GM19397 (cell line): ENCODE measurements around the gene SMAD4.
"Not testable (repeated sequence)": the region's sequence is repeated elsewhere in the genome, so short reads cannot be mapped to it uniquely, and the experiment has no call there.

Source experiments
- ATAC-seq: cut with Tn5 transposase; IDR thresholded peaks from one replicate; pipeline ENCODE4 v1.9.1; 2021; ENCODE audit warnings: mild to moderate bottlenecking, moderate library complexity; ENCODE audit not compliant: unreplicated experiment

The SMAD4 gene

DNA sequence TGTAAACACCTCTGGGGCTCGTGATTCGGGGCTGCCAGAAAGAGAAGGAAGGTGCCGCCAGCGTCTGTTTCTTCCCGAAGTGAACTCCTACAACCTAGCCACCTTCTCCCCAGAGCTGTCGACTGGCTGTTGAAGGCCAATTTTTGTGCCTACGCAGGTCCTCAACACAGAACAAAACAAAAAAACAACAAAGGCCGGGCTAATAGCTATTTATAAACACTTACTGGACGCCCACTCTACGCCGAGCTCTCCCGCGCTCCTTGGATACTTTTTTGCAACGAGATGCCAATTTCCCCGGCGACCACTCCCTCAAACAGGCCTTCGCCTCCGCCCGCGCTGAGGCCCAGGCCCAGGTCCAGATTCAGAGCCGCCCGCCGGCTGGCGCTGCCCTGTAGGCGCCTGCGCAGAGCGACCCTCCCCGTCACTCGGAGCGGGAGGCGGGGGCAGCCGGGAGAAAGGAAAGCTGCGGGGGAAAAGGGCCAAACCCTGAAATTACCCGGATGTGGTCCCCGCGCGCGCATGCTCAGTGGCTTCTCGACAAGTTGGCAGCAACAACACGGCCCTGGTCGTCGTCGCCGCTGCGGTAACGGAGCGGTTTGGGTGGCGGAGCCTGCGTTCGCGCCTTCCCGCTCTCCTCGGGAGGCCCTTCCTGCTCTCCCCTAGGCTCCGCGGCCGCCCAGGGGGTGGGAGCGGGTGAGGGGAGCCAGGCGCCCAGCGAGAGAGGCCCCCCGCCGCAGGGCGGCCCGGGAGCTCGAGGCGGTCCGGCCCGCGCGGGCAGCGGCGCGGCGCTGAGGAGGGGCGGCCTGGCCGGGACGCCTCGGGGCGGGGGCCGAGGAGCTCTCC, at the start of gene SMAD4:
SMAD4 (plus strand) TSS at position 520 of the 843 bp plus-strand sequence. CDS start 16,834 bp downstream, outside the sequence.
- peak; percentile 85 for ATAC-seq

DNA sequence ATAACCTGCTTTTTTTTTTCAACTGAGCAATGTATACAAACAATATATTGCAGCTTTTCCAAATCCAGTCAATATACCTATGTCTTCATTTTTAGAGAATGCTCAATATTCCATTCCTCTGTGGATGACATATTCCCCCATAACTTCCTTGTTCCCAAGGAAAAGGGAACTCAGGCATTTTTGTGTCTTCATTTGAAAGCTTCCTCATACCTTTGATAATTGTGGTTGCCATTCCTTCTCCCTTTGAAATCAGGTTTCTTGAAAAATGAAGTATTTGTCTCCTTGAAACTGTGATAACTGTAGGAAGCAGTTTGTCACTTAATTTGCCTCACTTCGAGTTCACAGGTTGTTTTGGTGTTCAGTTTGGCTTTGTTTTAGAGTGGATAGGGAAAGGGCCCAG, 48.6 kb upstream of the SMAD4 start:
- ATAC-seq: no peak

DNA sequence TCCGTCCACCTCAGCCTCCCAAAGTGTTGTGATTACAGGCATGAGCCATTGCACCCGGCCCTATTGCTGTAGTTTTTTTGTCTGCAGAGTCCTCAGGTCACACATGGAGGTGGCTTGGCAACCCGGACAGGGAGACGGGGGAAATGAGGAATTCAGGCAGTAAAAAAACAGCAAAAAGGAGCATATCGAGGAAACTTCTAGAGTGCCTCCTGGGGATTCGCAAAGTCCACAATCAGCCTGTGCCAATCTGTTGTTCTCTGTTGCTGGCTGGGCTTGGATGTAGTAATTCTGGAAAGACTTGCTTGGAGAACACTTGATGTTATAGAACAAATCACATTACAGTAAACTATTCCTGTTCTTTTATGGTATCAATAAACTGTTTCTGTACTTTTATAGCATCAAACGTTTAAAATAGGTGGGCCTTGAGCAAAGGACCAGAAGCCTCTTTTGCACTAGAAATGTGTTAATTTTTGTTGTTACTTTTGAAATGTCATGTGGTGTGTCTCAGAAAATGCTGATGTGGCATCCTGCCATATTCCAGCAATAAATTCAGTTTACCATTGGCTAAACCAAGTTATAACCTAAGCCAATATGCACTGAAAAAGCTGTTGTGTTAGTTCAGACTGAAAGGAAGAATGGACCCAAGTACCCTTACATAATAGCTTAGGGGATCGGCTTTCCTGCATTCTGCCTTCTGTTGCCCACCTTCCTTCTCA, 47.8 kb upstream of the SMAD4 start:
- ATAC-seq: no peak

GRCh38 chr18:50982802-50983179, 47.2 kb upstream of the SMAD4 start:
- no peak for ATAC-seq

DNA sequence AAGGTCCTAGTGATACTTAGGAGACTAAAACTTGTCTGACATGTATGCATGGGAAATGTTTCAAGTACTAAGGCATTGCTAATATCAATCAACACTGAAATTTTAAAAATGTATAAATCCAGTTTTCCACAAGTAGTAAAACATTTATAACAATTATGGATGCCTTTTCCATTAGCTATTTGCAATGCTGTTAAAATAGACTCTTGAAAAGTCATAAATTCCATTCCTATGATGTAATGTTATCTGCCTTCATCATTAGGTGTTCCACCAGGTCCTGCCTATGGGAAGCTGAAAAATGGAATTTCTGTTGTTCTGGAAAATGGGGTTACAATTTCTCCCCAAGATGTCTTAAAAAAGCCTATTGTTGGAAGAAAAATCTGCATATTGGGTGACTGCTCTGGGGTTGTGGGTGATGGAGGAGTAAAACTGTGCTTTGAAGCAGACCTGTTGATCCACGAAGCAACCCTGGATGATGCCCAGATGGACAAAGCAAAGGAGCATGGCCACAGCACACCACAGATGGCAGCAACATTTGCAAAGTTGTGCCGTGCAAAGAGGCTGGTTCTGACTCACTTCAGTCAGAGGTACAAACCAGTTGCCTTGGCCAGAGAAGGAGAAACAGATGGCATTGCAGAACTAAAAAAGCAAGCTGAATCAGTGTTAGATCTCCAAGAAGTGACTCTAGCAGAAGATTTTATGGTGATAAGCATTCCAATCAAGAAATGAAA, 43.5 kb upstream of the SMAD4 start:
- ATAC-seq: no peak

GRCh38 chr18:50987261-50987660, 42.8 kb upstream of the SMAD4 start:
- no peak for ATAC-seq

DNA sequence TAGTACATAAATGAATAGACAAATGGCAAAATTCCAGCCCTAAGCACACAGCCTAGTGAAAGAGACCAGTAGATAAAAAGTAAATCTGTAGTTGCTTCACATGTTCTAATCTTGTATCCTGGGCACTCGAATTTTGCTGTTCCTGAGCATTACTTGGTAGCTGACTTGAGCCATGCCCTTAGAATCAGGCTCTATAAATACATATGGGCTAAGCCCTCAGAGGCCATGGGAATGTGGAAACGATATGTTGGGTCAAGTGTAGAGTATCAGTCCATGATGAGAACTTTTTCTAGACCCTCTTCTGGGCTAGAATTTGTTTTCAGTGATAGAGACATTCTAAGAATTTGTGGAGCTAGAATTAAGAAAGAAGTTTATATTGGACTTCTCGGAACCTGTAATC, 40.3 kb upstream of the SMAD4 start:
- no peak for ATAC-seq

DNA sequence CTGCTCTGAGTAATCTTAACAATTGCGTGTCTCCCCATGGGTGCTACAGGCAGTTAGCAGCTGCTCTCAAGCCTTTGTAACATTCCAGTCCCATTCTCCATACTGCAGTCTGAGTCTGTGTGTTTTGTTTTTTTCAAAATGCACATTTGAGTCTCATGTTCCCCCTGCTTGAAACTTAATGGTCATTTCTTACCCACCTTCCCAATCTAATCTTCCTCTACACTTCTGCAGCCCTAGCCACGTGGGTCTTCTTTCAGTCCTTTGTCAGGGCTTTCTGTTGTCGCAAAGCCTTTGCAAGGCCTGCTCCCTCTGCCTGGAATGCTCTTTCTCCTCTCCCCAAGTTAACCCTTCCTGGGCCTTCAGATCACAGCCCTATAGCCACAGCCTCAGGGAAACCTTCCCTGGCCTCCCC, 37.7 kb upstream of the SMAD4 start:
- no peak for ATAC-seq

DNA sequence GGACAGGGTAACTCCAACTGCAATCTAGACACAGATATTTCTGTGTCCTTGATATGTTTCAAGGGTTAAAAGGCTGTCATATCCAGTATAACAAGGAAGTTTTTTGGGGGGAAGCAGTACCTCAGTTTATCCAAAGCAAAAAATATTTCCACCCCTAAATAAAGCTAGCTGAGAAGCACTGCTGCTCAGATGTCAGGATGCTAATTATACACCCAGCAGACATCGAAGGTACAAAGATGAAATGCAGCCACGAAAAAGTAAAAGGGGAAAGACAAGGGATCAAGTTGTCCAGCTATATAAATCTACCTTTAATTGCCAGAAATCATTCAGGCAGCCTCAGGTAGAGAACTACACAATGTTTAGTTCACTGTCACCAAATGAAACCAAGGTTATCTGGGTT, 36.0 kb upstream of the SMAD4 start:
- no peak for ATAC-seq

- ATAC-seq: not testable (repeated sequence)
These were observed 26.8 kb upstream of the SMAD4 start for GRCh38 chr18:51003174-51003573.

DNA sequence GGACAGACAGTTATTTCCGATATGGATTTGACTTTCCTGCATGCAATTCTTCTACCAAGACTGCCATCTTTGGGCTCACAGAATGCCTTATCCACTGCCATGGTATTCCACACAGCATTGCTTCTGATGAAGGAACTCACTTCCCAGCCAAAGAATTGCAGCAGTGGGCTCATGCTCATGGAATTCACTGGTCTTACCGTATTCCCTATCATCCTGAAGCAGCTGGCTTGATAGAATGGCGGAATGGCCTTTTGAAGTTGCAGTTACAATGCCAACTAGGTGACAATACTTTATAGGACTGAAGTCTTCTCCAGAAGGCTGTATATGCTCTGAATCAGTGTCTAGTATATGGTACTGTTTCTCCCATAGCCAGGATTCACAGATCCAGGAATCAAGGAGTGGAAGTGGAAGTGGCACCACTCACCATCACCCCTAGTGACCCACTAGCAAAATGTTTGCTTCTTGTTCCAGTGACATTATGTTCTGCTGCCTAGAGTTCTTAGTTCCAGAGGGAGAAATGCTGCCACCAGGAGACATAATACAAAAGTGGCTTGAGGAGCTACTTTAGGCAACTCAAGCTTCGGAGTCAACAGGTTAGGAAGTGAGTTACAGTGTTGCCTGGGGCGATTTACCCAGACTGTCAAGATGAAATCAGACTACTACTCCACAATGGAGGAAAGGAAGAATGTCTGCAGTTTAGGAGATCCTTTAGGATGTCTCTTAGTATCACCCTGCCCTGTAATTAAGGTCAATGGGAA, 23.8 kb upstream of the SMAD4 start:
- ATAC-seq: no peak

DNA sequence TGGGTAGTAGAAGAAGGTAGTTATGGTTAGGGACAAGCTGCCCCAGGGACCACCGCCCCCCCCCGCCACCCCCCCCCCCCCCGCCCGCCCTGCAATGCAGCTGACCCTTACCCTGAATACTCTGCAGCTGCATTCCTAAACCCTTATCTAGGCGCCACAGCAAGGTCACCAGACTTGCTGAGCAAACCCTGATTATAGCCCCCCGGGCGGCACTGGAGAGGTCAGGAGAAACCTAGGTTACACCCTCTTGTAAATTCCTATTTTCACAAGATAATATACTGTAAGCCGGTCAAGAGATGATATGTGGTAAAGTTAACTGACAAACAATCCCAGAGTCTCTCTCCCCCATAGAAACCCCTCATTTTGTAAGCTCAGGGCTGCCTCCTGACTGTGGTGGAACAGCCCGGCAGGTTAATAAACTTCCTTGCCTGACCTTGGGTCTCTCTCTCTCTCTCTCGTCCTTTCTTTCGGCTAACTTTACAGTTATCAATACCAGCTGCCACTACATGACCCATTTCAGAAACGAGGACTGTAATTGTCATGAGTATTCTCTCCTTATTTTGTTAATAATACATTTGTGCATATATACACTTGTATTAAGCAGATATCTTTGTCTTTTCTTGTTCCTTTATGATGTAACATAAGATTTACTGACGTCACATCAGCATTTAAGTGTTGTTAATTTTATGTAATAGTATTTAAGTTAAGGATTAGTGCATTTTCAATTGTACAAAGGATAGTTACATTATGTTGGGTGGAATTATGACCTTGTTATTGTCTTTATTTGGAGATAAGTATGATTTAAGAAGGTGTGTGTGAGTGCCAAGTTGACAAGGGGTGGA, 22.8 kb upstream of the SMAD4 start:
- no peak for ATAC-seq

DNA sequence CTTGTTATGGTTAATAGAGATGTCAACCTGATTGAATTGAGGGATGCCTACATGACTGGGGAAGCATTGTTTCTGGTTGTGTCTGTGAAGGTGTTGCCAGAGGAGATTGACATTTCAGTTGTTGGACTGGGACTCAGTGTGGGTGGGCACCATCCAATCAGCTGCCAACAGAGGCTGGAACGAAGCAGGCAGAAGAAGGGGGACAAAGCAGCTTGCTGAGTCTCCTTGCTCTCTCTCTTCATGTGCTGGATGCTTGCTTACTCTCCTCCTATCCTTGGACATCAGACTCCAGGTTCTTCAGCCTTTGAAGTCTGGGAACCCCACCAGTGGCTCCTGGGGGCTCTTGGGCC, 22.2 kb upstream of the SMAD4 start:
- ATAC-seq: no peak

DNA sequence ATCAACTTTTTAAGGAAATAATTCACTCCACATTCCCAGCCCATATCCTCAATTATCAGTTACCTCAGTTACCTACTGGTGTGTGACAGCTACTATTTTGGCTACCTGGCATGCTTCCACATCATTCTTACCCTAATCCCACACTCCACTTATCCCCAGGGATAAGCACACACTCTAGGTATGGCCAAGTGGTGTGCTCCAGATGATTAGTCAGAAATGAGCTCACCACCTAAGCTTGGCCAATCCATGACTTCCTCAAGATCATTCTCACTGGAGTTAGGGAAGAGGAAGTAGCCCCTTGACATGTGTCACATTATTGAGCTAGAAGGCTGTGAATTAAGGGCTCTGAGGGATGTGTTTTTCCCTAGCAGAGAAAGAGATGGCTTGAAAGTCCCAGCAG, 20.9 kb upstream of the SMAD4 start:
- ATAC-seq: no peak

DNA sequence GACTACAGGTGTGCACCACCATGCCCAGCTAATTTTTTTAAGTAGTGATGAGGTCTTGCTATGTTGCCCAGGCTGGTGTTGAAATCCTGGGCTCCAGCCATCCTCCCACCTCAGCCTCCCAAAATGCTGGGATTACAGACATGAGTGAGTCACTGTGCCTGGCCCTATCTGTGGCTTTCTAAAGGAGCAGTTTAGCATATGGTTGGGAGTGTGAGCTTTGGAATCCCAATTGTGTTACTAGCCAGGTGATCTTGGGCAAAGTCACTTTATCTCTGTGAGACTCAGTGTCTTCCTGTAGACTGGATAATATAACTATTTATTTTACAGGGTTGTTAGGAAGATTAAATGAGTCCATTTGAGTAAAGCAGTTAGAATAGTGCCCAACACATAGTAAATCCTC, 19.8 kb upstream of the SMAD4 start:
- ATAC-seq: no peak

DNA sequence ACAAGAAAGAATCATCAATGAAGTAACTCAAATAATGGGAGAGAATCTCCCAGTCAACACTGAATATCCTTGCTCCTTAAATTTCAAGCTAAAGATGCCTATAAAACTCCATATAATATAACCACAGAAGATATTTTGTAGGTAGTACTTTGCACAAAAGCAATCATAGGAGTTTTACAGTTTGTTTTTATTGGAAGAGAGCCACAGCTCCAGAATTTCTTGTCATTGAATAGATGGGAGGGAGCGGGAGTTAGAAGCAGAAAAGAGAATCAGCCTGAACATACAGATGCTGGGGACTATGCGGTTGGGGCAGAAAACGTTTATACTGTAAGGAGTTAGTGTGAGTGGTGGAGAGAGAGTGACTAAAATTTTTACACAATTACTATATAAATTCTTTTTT, 18.3 kb upstream of the SMAD4 start:
- ATAC-seq: no peak

- no peak for ATAC-seq
These were observed 17.6 kb upstream of the SMAD4 start for GRCh38 chr18:51012441-51012840.

GRCh38 chr18:51013259-51013658, 16.8 kb upstream of the SMAD4 start:
- ATAC-seq: no peak

DNA sequence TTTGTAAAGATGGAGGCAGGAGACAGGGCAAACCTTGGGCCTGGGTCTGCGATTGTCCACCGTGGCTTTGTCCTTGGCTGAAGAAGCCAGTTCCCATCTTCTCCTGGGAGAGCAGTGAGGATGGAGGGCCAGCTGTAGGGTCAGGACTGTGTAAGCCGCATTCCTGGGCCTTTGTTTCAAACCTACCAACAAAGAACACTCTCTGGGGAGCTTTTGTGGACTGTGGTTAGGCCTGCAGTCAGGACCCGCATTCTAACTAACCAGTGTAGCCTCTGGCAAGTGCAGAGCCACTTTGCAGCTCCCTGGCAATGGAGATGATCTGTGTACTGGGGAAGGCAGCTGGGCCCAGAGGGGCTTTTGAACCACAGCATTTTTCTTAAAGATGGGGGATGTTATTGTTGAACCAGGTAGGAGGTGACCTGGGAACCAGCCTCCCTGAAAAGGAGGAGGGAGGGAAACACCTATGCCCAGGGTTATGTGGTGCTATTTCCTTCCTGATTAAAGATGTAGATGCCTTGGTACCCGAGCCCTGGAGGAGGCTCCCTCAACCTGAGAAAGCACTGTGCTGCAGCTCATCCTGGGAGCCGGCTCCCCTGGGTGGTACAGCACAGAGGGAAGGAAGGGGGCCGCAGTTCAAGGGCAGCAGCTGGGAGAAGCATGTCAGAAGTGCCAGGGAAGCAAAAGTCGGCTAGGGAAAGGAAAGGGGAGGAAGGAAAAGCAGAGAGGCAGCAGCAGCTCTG, 12.7 kb upstream of the SMAD4 start:
- no peak for ATAC-seq
